GM13977 (cell line): ENCODE results near the gene GUCD1.

Experiments
- DNase-seq: peaks from one replicate; pipeline ENCODE4 v3.0.0; 2012; ENCODE audit warnings: low spot score
- in situ Hi-C: fragments of 300-500 bp; cut with MboI; formaldehyde crosslinking; loops from one replicate; pipeline ENCODE4 v1.12.0; 2022; ENCODE audit warnings: low sequenced_read_pairs, low pct_unique_long_range_greater_than_20kb, mixed read lengths, inconsistent platforms; ENCODE audit not compliant: unreplicated experiment
- TF ChIP-seq, protein P1 (sequence below): IDR thresholded peaks from 2 replicates; pipeline ENCODE4 v1.5.1; 2012; ENCODE audit warnings: mild to moderate bottlenecking, control low read depth; ENCODE audit not compliant: insufficient read depth; ENCODE audit errors: extremely low read depth, missing control alignments

The GUCD1 gene

GRCh38 chr22:24503843-24504338 lies 51.0 kb downstream of the GUCD1 start:
- in situ Hi-C loops: loop anchor here (10.0 kb wide), 1 partner anchor 79 kb away; the partner anchor contains the start of gene ADORA2A
- TF ChIP-seq, protein P1, sequence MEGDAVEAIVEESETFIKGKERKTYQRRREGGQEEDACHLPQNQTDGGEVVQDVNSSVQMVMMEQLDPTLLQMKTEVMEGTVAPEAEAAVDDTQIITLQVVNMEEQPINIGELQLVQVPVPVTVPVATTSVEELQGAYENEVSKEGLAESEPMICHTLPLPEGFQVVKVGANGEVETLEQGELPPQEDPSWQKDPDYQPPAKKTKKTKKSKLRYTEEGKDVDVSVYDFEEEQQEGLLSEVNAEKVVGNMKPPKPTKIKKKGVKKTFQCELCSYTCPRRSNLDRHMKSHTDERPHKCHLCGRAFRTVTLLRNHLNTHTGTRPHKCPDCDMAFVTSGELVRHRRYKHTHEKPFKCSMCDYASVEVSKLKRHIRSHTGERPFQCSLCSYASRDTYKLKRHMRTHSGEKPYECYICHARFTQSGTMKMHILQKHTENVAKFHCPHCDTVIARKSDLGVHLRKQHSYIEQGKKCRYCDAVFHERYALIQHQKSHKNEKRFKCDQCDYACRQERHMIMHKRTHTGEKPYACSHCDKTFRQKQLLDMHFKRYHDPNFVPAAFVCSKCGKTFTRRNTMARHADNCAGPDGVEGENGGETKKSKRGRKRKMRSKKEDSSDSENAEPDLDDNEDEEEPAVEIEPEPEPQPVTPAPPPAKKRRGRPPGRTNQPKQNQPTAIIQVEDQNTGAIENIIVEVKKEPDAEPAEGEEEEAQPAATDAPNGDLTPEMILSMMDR: no peak
- DNase-seq: no peak

DNA sequence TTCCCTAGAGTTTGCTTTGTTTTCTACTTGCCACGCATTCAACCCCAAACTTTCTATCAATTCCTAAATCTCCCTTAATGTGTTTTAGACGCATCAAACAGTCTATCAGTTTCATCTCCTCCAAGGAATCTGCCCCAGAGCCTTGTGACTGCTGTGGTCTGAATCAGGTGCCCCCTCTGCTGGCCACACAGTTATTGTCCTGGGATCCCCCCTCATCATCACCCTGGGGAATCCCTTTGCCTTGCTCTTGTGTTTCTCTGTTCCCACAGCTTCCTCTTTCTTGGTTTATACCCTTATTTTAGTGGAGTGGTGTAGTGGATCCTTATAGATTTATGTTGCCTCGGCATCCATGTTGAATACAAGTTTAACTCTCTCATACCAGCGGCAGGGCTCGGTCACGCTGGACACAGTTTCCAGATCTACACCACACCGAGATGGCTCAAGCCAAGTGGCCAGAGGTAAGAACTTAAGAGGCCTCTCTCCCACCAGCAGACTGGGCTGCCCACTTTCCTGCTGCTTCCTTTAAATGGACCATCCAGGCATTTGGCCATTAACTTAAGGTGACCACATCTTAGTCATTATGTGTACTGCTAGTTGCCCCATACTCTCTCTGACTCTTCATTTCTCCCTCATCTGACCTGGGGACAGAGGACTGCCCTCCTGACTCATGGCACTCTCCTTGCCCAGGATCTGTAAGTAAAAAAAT lies 51.6 kb downstream of the GUCD1 start:
- TF ChIP-seq, protein P1: peak; percentile 79
- in situ Hi-C loops: loop anchor here (10.0 kb wide), 1 partner anchor 78 kb away; the partner anchor contains the start of gene ADORA2A
- peak; percentile 85 for DNase-seq

DNA sequence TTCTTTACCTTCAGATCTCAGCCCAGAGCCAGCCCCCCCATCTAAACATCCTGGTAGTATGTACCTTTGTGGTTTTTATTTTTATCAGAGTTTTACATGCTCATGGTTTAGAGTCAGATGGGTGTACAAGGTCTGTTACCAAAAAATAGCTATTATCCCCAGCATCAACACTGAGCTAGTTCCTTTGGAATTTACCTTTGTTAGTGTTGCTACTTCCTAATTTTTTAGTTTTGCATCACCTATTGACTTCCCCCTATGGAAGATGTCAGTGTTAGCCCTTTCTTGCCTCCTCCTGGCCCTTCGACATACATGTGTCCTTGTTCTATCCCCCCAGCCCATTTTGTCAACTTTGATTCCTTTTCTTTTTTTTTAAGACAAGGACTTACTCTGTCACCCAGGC lies 52.4 kb downstream of the GUCD1 start:
- in situ Hi-C loops: loop anchor here (10.0 kb wide), 1 partner anchor 78 kb away; the partner anchor contains the start of gene ADORA2A
- DNase-seq: no peak
- TF ChIP-seq, protein P1: no peak

DNA sequence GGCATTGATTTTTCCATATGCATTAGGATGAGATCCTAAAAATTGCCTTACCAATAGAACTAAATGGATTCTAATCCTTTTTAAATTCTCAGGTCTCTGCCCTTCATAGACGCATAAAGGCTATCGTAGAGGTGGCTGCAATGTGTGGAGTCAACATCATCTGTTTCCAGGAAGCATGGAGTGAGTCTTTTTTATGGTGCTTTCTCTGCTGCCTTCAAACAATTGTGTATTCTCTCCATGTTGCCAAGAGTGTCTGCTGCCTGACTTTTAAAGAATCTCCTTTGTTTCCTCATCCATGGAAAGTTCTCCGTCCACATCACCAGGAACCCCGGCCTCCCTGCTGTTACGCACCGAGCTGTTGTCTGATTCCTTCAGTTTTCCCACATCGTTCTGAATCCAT lies 52.9 kb downstream of the GUCD1 start:
- no peak for DNase-seq
- in situ Hi-C loops: loop anchor here (10.0 kb wide), 1 partner anchor 77 kb away; the partner anchor contains the start of gene ADORA2A
- TF ChIP-seq, protein P1: no peak

- in situ Hi-C loops: loop anchor here (10.0 kb wide), 1 partner anchor 77 kb away; the partner anchor contains the start of gene ADORA2A
- no peak for DNase-seq
- TF ChIP-seq, protein P1: no peak
Observed at GRCh38 chr22:24501301-24502005, 53.5 kb downstream of the GUCD1 start.

GRCh38 chr22:24500277-24500820 lies 54.6 kb downstream of the GUCD1 start:
- TF ChIP-seq, protein P1: no peak

More at GRCh38 chr22:24500277-24500820, 54.6 kb downstream of the GUCD1 start:
- no peak for DNase-seq
- in situ Hi-C loops: loop anchor here (10.0 kb wide), 1 partner anchor 76 kb away; the partner anchor contains the start of gene ADORA2A
